Large intestine (tissue), 3 donors: ENCODE results near the gene TP53I13. TPM values are rescaled to one million over a fixed set of nuclear protein-coding genes. Genes with fewer than 3 reads are reported as not detected.

Experiments used
- DNase-seq, 2 donors: peaks; one replicate each; pipeline versions ENCODE4 v3.0.0 to v3.0.0-alpha.2; 2013
- H3K27ac ChIP-seq: one replicate; pipeline ENCODE4 v1.5.1; 2013; ENCODE audit warnings: low read length
- H3K27me3 ChIP-seq: 2 replicates; pipeline ENCODE4 v1.6.1; 2013; ENCODE audit warnings: low read length; ENCODE audit not compliant: control insufficient read depth, insufficient read depth
- H3K36me3 ChIP-seq: 2 replicates; pipeline ENCODE4 v1.6.1; 2013; ENCODE audit warnings: low read length; ENCODE audit not compliant: control insufficient read depth, insufficient read depth
- H3K4me1 ChIP-seq: one replicate; pipeline ENCODE4 v1.6.1; 2013; ENCODE audit warnings: low read length; ENCODE audit not compliant: control insufficient read depth, insufficient read depth
- H3K4me3 ChIP-seq: one replicate; pipeline ENCODE4 v1.5.1; 2013; ENCODE audit warnings: low read length
- H3K9me3 ChIP-seq: one replicate; pipeline ENCODE4 v1.6.1; 2013; ENCODE audit warnings: mild to moderate bottlenecking, low read depth, low read length, moderate library complexity; ENCODE audit not compliant: control insufficient read depth
- WGBS: methylation state at CpG from one replicate; pipeline ENCODE4 v1.1.5; 2013; ENCODE audit warnings: low lambda C conversion rate; ENCODE audit not compliant: insufficient coverage; 5-methylcytosine and 5-hydroxymethylcytosine counted together
- polyA plus RNA-seq: library from polyadenylated mRNA; unstranded; fragments of 120-200 nt; gene quantifications from one replicate; pipeline ENCODE4 v1.2.1, GENCODE V29; 2013

Gene TP53I13
- polyA plus RNA-seq, 1 donor, result 77.0 TPM

GRCh38 chr17:29573871-29574731, 5.6 kb downstream of the TP53I13 start:
- H3K27ac ChIP-seq, result peak overlapping the region; percentile 94
- no peaks in the 10 kb centered on the region for H3K27me3 ChIP-seq
- WGBS, result no CpG with 5 or more reads among the region's 14 CpGs
- peaks cover 75% of the 10 kb centered on the region for H3K36me3 ChIP-seq
- no peaks in the 10 kb centered on the region for H3K9me3 ChIP-seq
- no peak overlapping the region for H3K4me3 ChIP-seq
- DNase-seq, result no peak
- H3K4me1 ChIP-seq, result peaks cover 63% of the 10 kb centered on the region

GRCh38 chr17:29574732-29575510, 6.4 kb downstream of the TP53I13 start:
- peaks cover 55% of the 10 kb centered on the region for H3K4me1 ChIP-seq
- no CpG with 5 or more reads among the region's 17 CpGs for WGBS
- H3K36me3 ChIP-seq, result peaks cover 83% of the 10 kb centered on the region
- DNase-seq, result peak; percentile 95 to 98
- no peaks in the 10 kb centered on the region for H3K9me3 ChIP-seq
- H3K27me3 ChIP-seq, result no peaks in the 10 kb centered on the region
- H3K27ac ChIP-seq, result peak overlapping the region; percentile 94
- H3K4me3 ChIP-seq, result no peak overlapping the region

- no CpG with 5 or more reads among the region's 28 CpGs for WGBS
- Histone ChIP-seq H3K4me3 (no peak overlapping the region), H3K36me3 (peaks cover 85% of the 10 kb centered on the region), H3K9me3 (no peaks in the 10 kb centered on the region), H3K27me3 (no peaks in the 10 kb centered on the region), H3K4me1 (peaks cover 53% of the 10 kb centered on the region), H3K27ac (peak overlapping the region; percentile 91)
- DNase-seq, result no peak
Measured at GRCh38 chr17:29575511-29576213, 7.2 kb downstream of the TP53I13 start.

- Histone ChIP-seq H3K4me3 (no peak overlapping the region), H3K27ac (no peak overlapping the region), H3K4me1 (peaks cover 46% of the 10 kb centered on the region), H3K9me3 (no peaks in the 10 kb centered on the region), H3K27me3 (no peaks in the 10 kb centered on the region), H3K36me3 (peaks cover 83% of the 10 kb centered on the region)
- WGBS, result no CpG with 5 or more reads among the region's 37 CpGs
- no peak for DNase-seq
Measured at GRCh38 chr17:29576214-29577000, 7.9 kb downstream of the TP53I13 start.

- no peaks in the 10 kb centered on the region for H3K9me3 ChIP-seq
- peaks cover 83% of the 10 kb centered on the region for H3K36me3 ChIP-seq
- H3K27me3 ChIP-seq, result no peaks in the 10 kb centered on the region
- H3K4me1 ChIP-seq, result peaks cover 41% of the 10 kb centered on the region
- no peak overlapping the region for H3K27ac ChIP-seq
- no peak overlapping the region for H3K4me3 ChIP-seq
- DNase-seq, result no peak
- no CpG with 5 or more reads among the region's 9 CpGs for WGBS
Measured at GRCh38 chr17:29577001-29577370, 8.5 kb downstream of the TP53I13 start.

GRCh38 chr17:29577385-29578211, 9.1 kb downstream of the TP53I13 start:
- DNase-seq, result no peak
- Histone ChIP-seq H3K4me3 (no peak overlapping the region), H3K27me3 (no peaks in the 10 kb centered on the region), H3K4me1 (peaks cover 36% of the 10 kb centered on the region), H3K27ac (no peak overlapping the region), H3K36me3 (peaks cover 84% of the 10 kb centered on the region), H3K9me3 (no peaks in the 10 kb centered on the region)
- WGBS, result no CpG with 5 or more reads among the region's 22 CpGs

- H3K9me3 ChIP-seq, result peaks cover 4% of the 10 kb centered on the region
- H3K27me3 ChIP-seq, result no peaks in the 10 kb centered on the region
- H3K27ac ChIP-seq, result no peak overlapping the region
- no peak for DNase-seq
- H3K4me3 ChIP-seq, result no peak overlapping the region
- peaks cover 83% of the 10 kb centered on the region for H3K36me3 ChIP-seq
- peaks cover 26% of the 10 kb centered on the region for H3K4me1 ChIP-seq
- 100% methylated on average over 1 of the region's 14 CpGs for WGBS
Measured at GRCh38 chr17:29578626-29579485, 10.4 kb downstream of the TP53I13 start.

DNA sequence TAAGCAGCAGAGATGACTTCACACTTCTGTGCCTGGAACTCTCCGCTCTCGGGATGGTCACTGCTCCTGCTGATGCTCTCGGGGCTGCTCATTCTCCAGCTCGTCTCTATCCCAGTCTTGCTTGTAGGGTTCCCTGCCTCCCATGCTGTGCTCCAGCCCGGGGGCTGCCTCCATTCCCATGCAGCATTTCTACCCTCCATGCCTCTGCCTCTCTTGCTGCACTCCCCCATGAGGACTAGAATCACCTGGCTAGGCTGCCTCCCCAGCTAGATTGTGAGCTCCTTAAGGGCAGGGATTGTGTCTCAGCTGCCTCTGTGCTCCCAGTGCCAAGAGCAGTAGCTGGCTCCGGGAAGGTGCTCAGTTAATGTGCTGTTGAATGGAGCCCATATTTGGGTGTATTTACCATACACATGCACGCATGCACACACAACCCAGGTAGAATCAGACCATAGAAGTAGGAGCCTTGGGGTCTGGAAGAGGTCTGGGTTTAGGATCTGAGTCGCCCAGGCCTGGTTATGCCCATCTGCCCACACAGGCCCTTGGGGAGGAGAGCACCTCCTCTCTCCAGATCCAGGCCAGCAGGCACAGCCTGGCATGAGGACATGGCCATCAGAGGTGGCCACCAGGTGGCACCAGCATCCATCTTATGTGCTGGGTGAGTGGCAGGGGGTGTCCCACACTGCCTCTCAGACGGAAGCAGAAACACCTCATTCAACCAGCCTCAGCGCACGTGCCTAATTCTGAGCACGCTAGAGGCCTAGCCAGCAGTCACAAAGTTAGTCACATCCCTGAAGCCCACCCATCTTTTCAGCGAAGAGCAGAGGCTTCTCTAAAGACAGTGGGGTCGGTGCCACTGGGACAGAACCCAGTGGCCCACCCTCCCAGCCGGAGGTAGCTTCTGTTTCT, 11.6 kb downstream of the TP53I13 start:
- Histone ChIP-seq H3K27ac (no peak overlapping the region), H3K27me3 (no peaks in the 10 kb centered on the region), H3K4me1 (peaks cover 16% of the 10 kb centered on the region), H3K4me3 (no peak overlapping the region), H3K9me3 (peaks cover 4% of the 10 kb centered on the region), H3K36me3 (peaks cover 76% of the 10 kb centered on the region)
- DNase-seq, result peak; percentile 69 to 74
- WGBS, result no CpG with 5 or more reads among the region's 15 CpGs
